ENCODE measurements around the gene ASCC2. TPM values are rescaled to one million over a fixed set of nuclear protein-coding genes. Genes with fewer than 3 reads are reported as not detected.

ASCC2 gene
- total RNA-seq, 2 experiments from 2014 or later: 55.3 to 58.5 TPM

DNA sequence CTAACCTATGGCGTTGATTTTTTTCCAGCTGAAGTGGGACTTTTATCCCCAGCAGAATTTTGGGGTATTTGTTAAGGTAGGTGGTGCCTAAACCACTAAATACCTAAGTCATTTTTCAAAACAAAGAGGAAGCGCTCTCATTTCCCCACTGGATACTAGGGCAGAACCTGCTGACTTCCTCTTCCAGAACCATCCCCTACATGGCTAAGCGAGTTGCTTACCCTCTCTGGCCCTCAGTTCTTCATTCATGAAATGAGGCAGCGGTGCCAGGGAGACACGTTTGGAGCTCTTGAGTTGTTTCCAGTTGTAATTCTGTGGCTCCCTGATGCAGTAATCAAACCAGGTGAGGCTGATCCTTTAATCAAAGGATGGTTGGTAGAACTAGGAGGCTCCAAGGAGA is 34.9 kb upstream of the ASCC2 start:
- intact Hi-C loops (cut with micrococcal nuclease): loop anchor here (10.0 kb wide), 1 partner anchor 132 kb away; no protein-coding TSS in a partner anchor
- CTCF ChIA-PET: interaction anchor here (2.2 kb wide), 1 partner anchor 132 kb away, joined by 7 read pairs; no protein-coding TSS in a partner anchor
- no peaks in the 10 kb centered on the region for H3K36me3 Mint-ChIP-seq (ENCODE audit: low read depth)
- H3K4me3 Mint-ChIP-seq: no peak overlapping the region
- no peak for ATAC-seq
- H3K4me1 Mint-ChIP-seq (ENCODE audit: low read depth): peaks cover 6% of the 10 kb centered on the region
- TF ChIP-seq, protein P1, sequence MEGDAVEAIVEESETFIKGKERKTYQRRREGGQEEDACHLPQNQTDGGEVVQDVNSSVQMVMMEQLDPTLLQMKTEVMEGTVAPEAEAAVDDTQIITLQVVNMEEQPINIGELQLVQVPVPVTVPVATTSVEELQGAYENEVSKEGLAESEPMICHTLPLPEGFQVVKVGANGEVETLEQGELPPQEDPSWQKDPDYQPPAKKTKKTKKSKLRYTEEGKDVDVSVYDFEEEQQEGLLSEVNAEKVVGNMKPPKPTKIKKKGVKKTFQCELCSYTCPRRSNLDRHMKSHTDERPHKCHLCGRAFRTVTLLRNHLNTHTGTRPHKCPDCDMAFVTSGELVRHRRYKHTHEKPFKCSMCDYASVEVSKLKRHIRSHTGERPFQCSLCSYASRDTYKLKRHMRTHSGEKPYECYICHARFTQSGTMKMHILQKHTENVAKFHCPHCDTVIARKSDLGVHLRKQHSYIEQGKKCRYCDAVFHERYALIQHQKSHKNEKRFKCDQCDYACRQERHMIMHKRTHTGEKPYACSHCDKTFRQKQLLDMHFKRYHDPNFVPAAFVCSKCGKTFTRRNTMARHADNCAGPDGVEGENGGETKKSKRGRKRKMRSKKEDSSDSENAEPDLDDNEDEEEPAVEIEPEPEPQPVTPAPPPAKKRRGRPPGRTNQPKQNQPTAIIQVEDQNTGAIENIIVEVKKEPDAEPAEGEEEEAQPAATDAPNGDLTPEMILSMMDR (IDR thresholded peaks at IDR 0.05): no peak
- no peak for DNase-seq
- POLR2A ChIA-PET: interaction anchor here (1.0 to 1.4 kb wide), 2 partner anchors 10 to 34 kb away, joined by 3 to 6 read pairs; partner anchors contain the start of gene ASCC2
- H3K27me3 Mint-ChIP-seq: no peaks in the 10 kb centered on the region
- H3K27ac Mint-ChIP-seq: no peak overlapping the region
- no peaks in the 10 kb centered on the region for H3K9me3 Mint-ChIP-seq

DNA sequence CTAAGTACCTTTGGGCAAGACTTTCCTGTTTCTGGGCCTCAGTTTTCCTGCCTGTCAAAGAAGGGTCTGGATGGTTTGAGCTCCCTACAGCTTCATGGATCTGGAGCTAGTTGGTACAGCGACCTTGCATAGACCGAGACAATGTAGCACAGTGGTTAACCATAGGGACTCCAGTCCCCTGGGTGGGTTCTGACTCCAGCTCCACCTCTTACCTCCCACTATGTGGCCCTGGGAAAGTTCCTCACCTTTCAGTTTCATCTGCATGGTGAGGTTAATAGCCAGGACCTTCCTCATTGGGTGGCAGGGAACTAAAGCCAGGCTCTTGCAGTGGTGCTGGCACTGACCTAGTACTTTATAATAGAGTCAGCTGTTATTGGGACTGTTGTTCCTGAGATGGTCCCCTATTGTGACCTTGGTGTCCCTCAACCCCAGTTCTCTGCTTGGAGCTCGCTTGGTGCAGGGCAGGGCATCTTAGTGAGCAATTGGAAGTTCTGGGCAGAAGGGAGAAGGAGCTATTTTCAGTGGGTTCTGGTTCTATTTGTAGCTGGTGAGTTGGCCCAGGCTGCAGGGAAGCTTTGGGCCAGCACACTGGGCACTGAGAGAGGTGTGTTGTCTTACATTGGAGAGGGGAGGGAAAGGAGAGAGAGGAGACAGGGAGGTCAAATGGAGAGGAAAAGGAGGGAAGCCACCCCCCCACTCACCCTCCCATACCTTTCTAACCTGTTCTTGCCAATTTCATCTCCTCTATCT is 34.2 kb upstream of the ASCC2 start:
- TF ChIP-seq, protein P1 (IDR thresholded peaks at IDR 0.05): no peak
- no peaks in the 10 kb centered on the region for H3K27me3 Mint-ChIP-seq
- CTCF ChIA-PET: interaction anchor here (2.2 kb wide), 1 partner anchor 133 kb away, joined by 7 read pairs; no protein-coding TSS in a partner anchor
- H3K36me3 Mint-ChIP-seq (ENCODE audit: low read depth): no peaks in the 10 kb centered on the region
- H3K4me3 Mint-ChIP-seq: no peak overlapping the region
- intact Hi-C loops (cut with micrococcal nuclease): loop anchor here (10.0 kb wide), 1 partner anchor 132 kb away; no protein-coding TSS in a partner anchor
- no peak for ATAC-seq
- peaks cover 6% of the 10 kb centered on the region for H3K4me1 Mint-ChIP-seq (ENCODE audit: low read depth)
- no peak for DNase-seq
- POLR2A ChIA-PET: interaction anchor here (1.0 to 1.4 kb wide), 2 partner anchors 11 to 34 kb away, joined by 3 to 6 read pairs; partner anchors contain the start of gene ASCC2
- H3K9me3 Mint-ChIP-seq: no peaks in the 10 kb centered on the region
- H3K27ac Mint-ChIP-seq: no peak overlapping the region

DNA sequence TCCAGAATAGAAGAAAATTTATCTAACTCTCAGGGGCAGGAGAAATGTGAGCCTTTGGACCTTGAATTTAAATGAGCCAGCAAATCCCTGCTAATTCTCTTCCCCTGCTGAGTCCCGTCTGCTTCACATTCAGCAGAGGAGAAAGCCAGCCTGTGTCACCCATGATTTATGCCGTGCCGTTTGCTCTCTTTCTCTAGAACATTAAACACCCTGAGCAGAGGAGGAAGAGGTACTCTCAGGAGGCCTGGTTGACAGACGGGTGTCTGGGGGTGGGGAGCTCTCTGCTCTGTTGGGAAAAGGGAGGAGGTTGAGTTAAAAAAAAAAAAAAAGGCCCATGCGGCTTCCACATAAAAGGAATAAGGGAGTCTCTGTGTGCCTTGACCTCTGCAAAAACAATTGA is 33.6 kb upstream of the ASCC2 start:
- POLR2A ChIA-PET: interaction anchor here (0.5 to 1.4 kb wide), 2 partner anchors 12 to 170 kb away, joined by 3 to 6 read pairs; no protein-coding TSS in a partner anchor
- TF ChIP-seq, protein P1 (IDR thresholded peaks at IDR 0.05): no peak
- intact Hi-C loops (cut with micrococcal nuclease): loop anchor here (10.0 kb wide), 1 partner anchor 133 kb away; no protein-coding TSS in a partner anchor
- CTCF ChIA-PET: interaction anchor here (3.2 kb wide), 1 partner anchor 133 kb away, joined by 13 read pairs; no protein-coding TSS in a partner anchor
- Mint-ChIP-seq H3K27ac (no peak overlapping the region), H3K9me3 (no peaks in the 10 kb centered on the region), H3K4me1 (ENCODE audit: low read depth) (peaks cover 6% of the 10 kb centered on the region), H3K27me3 (no peaks in the 10 kb centered on the region), H3K4me3 (no peak overlapping the region), H3K36me3 (ENCODE audit: low read depth) (no peaks in the 10 kb centered on the region)
- ATAC-seq: no peak
- DNase-seq: no peak

DNA sequence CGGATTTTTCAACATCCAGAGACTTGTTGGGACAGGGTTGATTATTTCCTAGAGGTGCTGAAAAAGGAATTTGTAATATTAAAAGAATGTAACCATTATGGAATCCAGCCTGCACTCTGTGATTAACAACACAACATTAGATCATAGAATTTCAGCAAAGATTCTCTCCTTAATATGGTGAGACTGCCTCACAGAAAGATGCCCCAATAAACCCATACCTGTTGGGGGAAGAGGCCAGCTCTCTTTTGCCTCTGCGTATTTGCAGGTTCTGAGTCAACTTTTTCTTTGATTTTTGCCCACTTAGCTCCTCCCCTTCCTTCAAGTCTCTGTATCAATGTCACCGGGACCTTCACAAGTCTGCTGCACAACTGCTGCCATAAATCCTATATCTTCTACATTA is 32.5 kb upstream of the ASCC2 start:
- H3K27ac Mint-ChIP-seq: no peak overlapping the region
- CTCF ChIA-PET: interaction anchor here (3.2 kb wide), 1 partner anchor 134 kb away, joined by 13 read pairs; no protein-coding TSS in a partner anchor
- TF ChIP-seq, protein P1 (IDR thresholded peaks at IDR 0.05): no peak
- H3K36me3 Mint-ChIP-seq (ENCODE audit: low read depth): no peaks in the 10 kb centered on the region
- DNase-seq (peak; percentile 21), ATAC-seq (peak; percentile 91)
- H3K4me1 Mint-ChIP-seq (ENCODE audit: low read depth): peaks cover 6% of the 10 kb centered on the region
- intact Hi-C loops (cut with micrococcal nuclease): loop anchor here (10.0 kb wide), 1 partner anchor 134 kb away; no protein-coding TSS in a partner anchor
- H3K27me3 Mint-ChIP-seq: no peaks in the 10 kb centered on the region
- H3K4me3 Mint-ChIP-seq: no peak overlapping the region
- H3K9me3 Mint-ChIP-seq: no peaks in the 10 kb centered on the region
- POLR2A ChIA-PET: no interaction called here

DNA sequence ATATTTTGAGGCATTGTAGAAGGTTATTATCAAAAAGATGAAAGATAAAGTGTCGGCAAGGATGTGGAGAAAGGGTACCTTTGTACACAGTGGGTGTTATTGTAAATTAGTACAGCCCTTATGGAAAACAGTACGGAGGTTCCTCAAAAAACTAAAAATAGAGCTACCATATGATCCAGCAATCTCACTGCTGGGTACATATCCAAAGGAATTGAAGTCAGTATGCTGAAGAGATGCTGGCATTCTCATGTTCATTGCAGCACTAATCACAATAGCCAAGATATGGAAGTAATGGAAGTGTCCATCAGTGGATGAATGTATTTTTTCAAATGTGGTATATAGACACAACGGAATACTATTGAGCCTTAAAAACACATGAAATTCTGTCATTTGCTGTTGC is 29.8 kb upstream of the ASCC2 start:
- Mint-ChIP-seq H3K27me3 (no peaks in the 10 kb centered on the region), H3K27ac (no peak overlapping the region), H3K4me1 (ENCODE audit: low read depth) (peaks cover 6% of the 10 kb centered on the region), H3K9me3 (no peaks in the 10 kb centered on the region), H3K36me3 (ENCODE audit: low read depth) (no peaks in the 10 kb centered on the region), H3K4me3 (no peak overlapping the region)
- ChIA-PET CTCF (no interaction called here), POLR2A (no interaction called here)
- TF ChIP-seq, protein P1 (IDR thresholded peaks at IDR 0.05): no peak
- DNase-seq: no peak
- ATAC-seq: no peak
- intact Hi-C loops (cut with micrococcal nuclease): no loop called here

Data from activated CD8-positive, alpha-beta T cell treated with anti-CD3 and anti-CD28 coated beads for 36 hours (primary cell).